ENCODE results near the gene SMPX. TPM values are rescaled to one million over a fixed set of nuclear protein-coding genes. Genes with fewer than 3 reads are reported as not detected.

The SMPX gene
- polyA plus RNA-seq (2013, experiment 1 of 2) = not detected
- polyA plus RNA-seq (2013, experiment 2 of 2) = not detected

DNA sequence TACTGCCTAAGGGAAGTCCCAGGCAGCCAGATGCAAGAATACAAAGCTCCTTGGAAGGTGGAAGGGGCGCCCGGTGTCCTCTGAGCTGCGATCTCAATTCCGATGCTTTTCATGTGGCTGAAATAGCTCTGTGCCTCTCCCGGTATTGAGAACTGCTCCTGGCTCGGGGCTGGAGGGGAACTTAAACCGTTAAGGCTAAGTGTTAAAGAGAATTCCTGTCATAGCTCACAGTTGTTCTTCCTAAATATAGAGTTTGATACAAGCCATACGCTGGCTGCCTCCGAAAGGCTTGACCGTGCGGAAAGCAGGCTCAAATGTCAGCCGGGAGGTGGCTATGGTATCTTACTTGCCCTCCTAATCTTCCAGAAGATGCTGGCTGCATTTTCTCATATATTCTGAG lies at the start of gene SMPX:
Gene SMPX, minus strand, starts transcription at position 157 of the 400 bp plus-strand sequence. CDS start 3,826 bp downstream, outside the sequence.
- no peak for DNase-seq (ENCODE audit: low spot score)

DNA sequence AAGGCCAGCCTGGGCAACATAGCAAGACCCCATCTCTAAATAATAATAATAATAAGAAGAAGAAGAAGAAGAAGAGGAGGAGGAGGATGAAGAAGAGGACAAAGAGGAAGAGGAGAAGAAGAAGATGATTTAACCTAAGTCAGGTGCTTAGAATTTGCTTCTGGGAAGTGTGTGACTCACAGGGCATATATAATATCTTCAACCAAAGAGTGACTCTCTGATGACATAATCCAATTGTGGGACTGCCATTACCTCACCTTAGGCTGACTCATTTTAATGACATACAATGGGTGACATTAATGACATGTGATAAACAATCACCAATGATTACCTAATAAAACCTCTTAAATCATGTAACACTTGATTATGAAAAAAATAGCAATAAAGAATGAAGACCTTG lies 48.8 kb upstream of the SMPX start:
- no peaks in the 10 kb centered on the region for H3K9me3 ChIP-seq (replicated peaks in 1 of 2; ENCODE audit: control insufficient read depth in 2 of 2, insufficient read depth in 1 of 2, low read depth in 1 of 2, low read length in 2 of 2)
- no peak overlapping the region for H3K9ac ChIP-seq (ENCODE audit: low read depth, low read length, poor library complexity)
- no peak overlapping the region for H3K27ac ChIP-seq (replicated peaks; ENCODE audit: low read length)
- H3K4ac ChIP-seq (ENCODE audit: low read length) = no peak overlapping the region
- H3K36me3 ChIP-seq (replicated peaks in 1 of 2; ENCODE audit: control insufficient read depth in 2 of 2, insufficient read depth in 2 of 2, low read length in 2 of 2) = no peaks in the 10 kb centered on the region
- no peak overlapping the region for H3K4me2 ChIP-seq (ENCODE audit: insufficient read depth, low read length, poor library complexity, severe bottlenecking)
- no peak overlapping the region for H4K8ac ChIP-seq (ENCODE audit: low read depth, low read length)
- no peak overlapping the region for H4K91ac ChIP-seq (ENCODE audit: low read depth, low read length, poor library complexity)
- no peak overlapping the region for H2BK120ac ChIP-seq (ENCODE audit: low read depth, low read length)
- H2BK5ac ChIP-seq (ENCODE audit: low read length) = no peak overlapping the region
- H2AFZ ChIP-seq (ENCODE audit: low read length) = no peak overlapping the region
- H3K79me1 ChIP-seq (ENCODE audit: low read depth, low read length) = no peaks in the 10 kb centered on the region
- no peaks in the 10 kb centered on the region for H3K4me1 ChIP-seq (ENCODE audit: control insufficient read depth in 2 of 2, insufficient read depth in 1 of 2, low read depth in 1 of 2, low read length in 2 of 2)
- DNase-seq (ENCODE audit: low spot score) = no peak
- H3K27me3 ChIP-seq (ENCODE audit: control insufficient read depth in 3 of 3, insufficient read depth in 3 of 3, low read depth in 1 of 3, low read length in 3 of 3) = no peaks in the 10 kb centered on the region
- H3K4me3 ChIP-seq (ENCODE audit: low read length in 2 of 2) = no peak overlapping the region
- no peak overlapping the region for H3K18ac ChIP-seq (ENCODE audit: low read length)
- no peak overlapping the region for H2BK12ac ChIP-seq (ENCODE audit: low read length)
- H2BK15ac ChIP-seq (ENCODE audit: low read length) = no peak overlapping the region
- no peak overlapping the region for H3K14ac ChIP-seq (ENCODE audit: low read length)
- no peak overlapping the region for H2AK5ac ChIP-seq (ENCODE audit: low read depth, low read length)
- no peak overlapping the region for H3K23ac ChIP-seq (ENCODE audit: low read depth, low read length, poor library complexity)

More for the DNA sequence above, at the start of gene SMPX:
- H3K27ac ChIP-seq (replicated peaks; ENCODE audit: low read length) = no peak within 1 kb of the TSS
- no CpG with 5 or more reads among the region's 12 CpGs for WGBS, 2 donors (ENCODE audit: extremely low coverage in 2 of 2, insufficient read length in 2 of 2, insufficient replicate concordance in 1 of 2)
- H3K14ac ChIP-seq (ENCODE audit: low read length) = no peak within 1 kb of the TSS
- H2AFZ ChIP-seq (ENCODE audit: low read length) = peak within 1 kb of the TSS; percentile 13
- H4K91ac ChIP-seq (ENCODE audit: low read depth, low read length, poor library complexity) = no peak within 1 kb of the TSS
- H3K4me1 ChIP-seq (ENCODE audit: control insufficient read depth in 2 of 2, insufficient read depth in 1 of 2, low read depth in 1 of 2, low read length in 2 of 2) = peaks cover 0 to 3% of the 10 kb centered on the region in 2 donors
- no peak within 1 kb of the TSS for H2BK15ac ChIP-seq (ENCODE audit: low read length)
- no peak within 1 kb of the TSS for H3K18ac ChIP-seq (ENCODE audit: low read length)
- no peaks in the 10 kb centered on the region for H3K36me3 ChIP-seq (replicated peaks in 1 of 2; ENCODE audit: control insufficient read depth in 2 of 2, insufficient read depth in 2 of 2, low read length in 2 of 2)
- H4K8ac ChIP-seq (ENCODE audit: low read depth, low read length) = no peak within 1 kb of the TSS
- no peaks in the 10 kb centered on the region for H3K9me3 ChIP-seq (replicated peaks in 1 of 2; ENCODE audit: control insufficient read depth in 2 of 2, insufficient read depth in 1 of 2, low read depth in 1 of 2, low read length in 2 of 2)
- H2AK5ac ChIP-seq (ENCODE audit: low read depth, low read length) = no peak within 1 kb of the TSS
- no peak within 1 kb of the TSS for H3K4me2 ChIP-seq (ENCODE audit: insufficient read depth, low read length, poor library complexity, severe bottlenecking)
- no peak within 1 kb of the TSS for H3K4me3 ChIP-seq (ENCODE audit: low read length in 2 of 2)
- H3K23ac ChIP-seq (ENCODE audit: low read depth, low read length, poor library complexity) = no peak within 1 kb of the TSS
- no peak within 1 kb of the TSS for H2BK12ac ChIP-seq (ENCODE audit: low read length)
- H3K9ac ChIP-seq (ENCODE audit: low read depth, low read length, poor library complexity) = no peak within 1 kb of the TSS
- H2BK120ac ChIP-seq (ENCODE audit: low read depth, low read length) = no peak within 1 kb of the TSS
- no peak within 1 kb of the TSS for H2BK5ac ChIP-seq (ENCODE audit: low read length)
- H3K79me1 ChIP-seq (ENCODE audit: low read depth, low read length) = no peaks in the 10 kb centered on the region
- H3K4ac ChIP-seq (ENCODE audit: low read length) = no peak within 1 kb of the TSS
- no peaks in the 10 kb centered on the region for H3K27me3 ChIP-seq (ENCODE audit: control insufficient read depth in 3 of 3, insufficient read depth in 3 of 3, low read depth in 1 of 3, low read length in 3 of 3)

DNA sequence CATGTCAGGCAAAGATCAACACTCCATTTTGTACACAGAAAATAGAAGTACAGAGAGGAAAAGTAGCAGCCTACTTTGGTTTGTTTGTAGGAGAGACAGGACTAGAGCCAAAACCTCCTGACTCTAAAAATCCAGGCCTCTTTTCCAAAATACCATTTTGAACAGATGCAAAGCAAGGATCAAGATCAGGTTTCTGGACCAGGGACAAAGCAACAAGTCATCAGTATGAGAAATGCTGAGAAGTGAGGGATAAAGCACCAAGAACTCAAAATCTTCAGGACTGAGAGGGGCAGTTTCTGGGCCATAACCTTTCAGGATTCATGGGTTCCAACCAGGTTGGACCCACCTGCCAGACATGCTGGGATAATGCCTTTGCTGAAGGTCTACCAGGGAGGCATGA lies 44.9 kb upstream of the SMPX start:
- Histone ChIP-seq H3K4me3 (ENCODE audit: low read length in 2 of 2) (no peak overlapping the region), H2BK5ac (ENCODE audit: low read length) (no peak overlapping the region), H2BK120ac (ENCODE audit: low read depth, low read length) (no peak overlapping the region), H2AK5ac (ENCODE audit: low read depth, low read length) (no peak overlapping the region), H2BK12ac (ENCODE audit: low read length) (no peak overlapping the region), H3K23ac (ENCODE audit: low read depth, low read length, poor library complexity) (no peak overlapping the region), H3K36me3 (replicated peaks in 1 of 2; ENCODE audit: control insufficient read depth in 2 of 2, insufficient read depth in 2 of 2, low read length in 2 of 2) (no peaks in the 10 kb centered on the region), H3K27ac (replicated peaks; ENCODE audit: low read length) (no peak overlapping the region), H2AFZ (ENCODE audit: low read length) (peak overlapping the region; percentile 38), H3K18ac (ENCODE audit: low read length) (no peak overlapping the region), H3K4me1 (ENCODE audit: control insufficient read depth in 2 of 2, insufficient read depth in 1 of 2, low read depth in 1 of 2, low read length in 2 of 2) (no peaks in the 10 kb centered on the region), H3K79me1 (ENCODE audit: low read depth, low read length) (no peaks in the 10 kb centered on the region), H3K14ac (ENCODE audit: low read length) (no peak overlapping the region), H3K9ac (ENCODE audit: low read depth, low read length, poor library complexity) (no peak overlapping the region), H3K4me2 (ENCODE audit: insufficient read depth, low read length, poor library complexity, severe bottlenecking) (no peak overlapping the region), H3K9me3 (replicated peaks in 1 of 2; ENCODE audit: control insufficient read depth in 2 of 2, insufficient read depth in 1 of 2, low read depth in 1 of 2, low read length in 2 of 2) (no peaks in the 10 kb centered on the region), H3K27me3 (ENCODE audit: control insufficient read depth in 3 of 3, insufficient read depth in 3 of 3, low read depth in 1 of 3, low read length in 3 of 3) (no peaks in the 10 kb centered on the region), H4K91ac (ENCODE audit: low read depth, low read length, poor library complexity) (no peak overlapping the region), H3K4ac (ENCODE audit: low read length) (no peak overlapping the region), H4K8ac (ENCODE audit: low read depth, low read length) (no peak overlapping the region), H2BK15ac (ENCODE audit: low read length) (no peak overlapping the region)
- DNase-seq (ENCODE audit: low spot score) = no peak

DNA sequence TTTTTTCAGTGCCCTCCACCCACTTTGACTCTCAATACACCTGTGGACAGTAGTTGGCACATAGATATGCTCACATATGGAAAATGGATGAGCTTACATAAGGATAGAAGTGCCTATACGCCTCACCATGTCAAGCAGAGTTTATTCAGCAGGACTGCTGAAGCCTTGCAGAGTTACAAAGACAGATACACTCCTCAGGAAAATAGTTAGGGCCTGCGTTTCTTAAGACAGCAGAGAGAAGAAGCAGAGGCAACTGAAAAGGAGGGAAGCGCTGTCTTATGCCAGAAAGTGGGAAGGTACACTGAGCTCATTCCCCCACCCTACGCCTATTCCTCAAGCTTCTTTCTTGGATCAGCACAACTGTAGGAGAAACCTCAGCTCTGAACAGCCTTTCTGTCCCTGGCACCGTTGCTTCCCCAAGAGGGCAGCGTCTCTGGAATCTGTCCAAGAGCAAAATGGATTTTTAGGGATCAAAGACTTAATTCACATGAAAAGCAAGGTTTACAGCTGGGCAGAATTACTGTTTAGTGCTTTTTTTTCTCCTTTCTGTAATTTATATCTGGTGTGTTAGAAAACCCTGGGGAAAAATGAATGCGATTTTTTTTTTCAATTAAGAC lies 44.2 kb upstream of the SMPX start:
- Histone ChIP-seq H2BK12ac (ENCODE audit: low read length) (no peak overlapping the region), H2BK5ac (ENCODE audit: low read length) (no peak overlapping the region), H2AK5ac (ENCODE audit: low read depth, low read length) (no peak overlapping the region), H2BK15ac (ENCODE audit: low read length) (no peak overlapping the region), H3K27me3 (ENCODE audit: control insufficient read depth in 3 of 3, insufficient read depth in 3 of 3, low read depth in 1 of 3, low read length in 3 of 3) (no peaks in the 10 kb centered on the region), H4K91ac (ENCODE audit: low read depth, low read length, poor library complexity) (no peak overlapping the region), H3K4me3 (ENCODE audit: low read length in 2 of 2) (no peak overlapping the region), H3K79me1 (ENCODE audit: low read depth, low read length) (no peaks in the 10 kb centered on the region), H3K4me1 (ENCODE audit: control insufficient read depth in 2 of 2, insufficient read depth in 1 of 2, low read depth in 1 of 2, low read length in 2 of 2) (no peaks in the 10 kb centered on the region), H3K9ac (ENCODE audit: low read depth, low read length, poor library complexity) (peak overlapping the region; percentile 30), H3K36me3 (replicated peaks in 1 of 2; ENCODE audit: control insufficient read depth in 2 of 2, insufficient read depth in 2 of 2, low read length in 2 of 2) (no peaks in the 10 kb centered on the region), H3K4ac (ENCODE audit: low read length) (no peak overlapping the region), H3K23ac (ENCODE audit: low read depth, low read length, poor library complexity) (no peak overlapping the region), H3K18ac (ENCODE audit: low read length) (no peak overlapping the region), H3K14ac (ENCODE audit: low read length) (no peak overlapping the region), H3K27ac (replicated peaks; ENCODE audit: low read length) (no peak overlapping the region), H4K8ac (ENCODE audit: low read depth, low read length) (no peak overlapping the region), H3K4me2 (ENCODE audit: insufficient read depth, low read length, poor library complexity, severe bottlenecking) (no peak overlapping the region), H3K9me3 (replicated peaks in 1 of 2; ENCODE audit: control insufficient read depth in 2 of 2, insufficient read depth in 1 of 2, low read depth in 1 of 2, low read length in 2 of 2) (no peaks in the 10 kb centered on the region), H2AFZ (ENCODE audit: low read length) (peak overlapping the region; percentile 34), H2BK120ac (ENCODE audit: low read depth, low read length) (no peak overlapping the region)
- no peak for DNase-seq (ENCODE audit: low spot score)
- no CpG with 5 or more reads among the region's 7 CpGs for WGBS, 2 donors (ENCODE audit: extremely low coverage in 2 of 2, insufficient read length in 2 of 2, insufficient replicate concordance in 1 of 2)

Measured in neuronal stem cell (in vitro differentiated cells).